Activated T-cell treated with anti-CD3 and anti-CD28 coated beads, Interleukin-2, amount 50 U/mL, for 24 hours (primary cell): ENCODE results near the gene AK3.
"Not testable (repeated sequence)": the region's sequence is repeated elsewhere in the genome, so short reads cannot be mapped to it uniquely, and the experiment has no call there.

Source experiments
- DNase-seq: peaks from one replicate; pipeline ENCODE4 v3.0.0-alpha.2; 2020
- H3K27ac Mint-ChIP-seq: 2 replicates; pipeline ENCODE4 v1.8.0; 2020; ENCODE audit warnings: mild to moderate bottlenecking, mixed read lengths
- H3K27me3 Mint-ChIP-seq: 2 replicates; pipeline ENCODE4 v1.8.0; 2020; ENCODE audit warnings: mixed read lengths
- H3K36me3 Mint-ChIP-seq: 2 replicates; pipeline ENCODE4 v1.8.0; 2020; ENCODE audit warnings: low read depth, mixed read lengths
- H3K4me1 Mint-ChIP-seq: 2 replicates; pipeline ENCODE4 v1.8.0; 2020; ENCODE audit warnings: low read depth, mixed read lengths
- H3K4me3 Mint-ChIP-seq: 2 replicates; pipeline ENCODE4 v1.8.0; 2020; ENCODE audit warnings: mild to moderate bottlenecking, moderate library complexity, mixed read lengths
- H3K9me3 Mint-ChIP-seq: 2 replicates; pipeline ENCODE4 v1.8.0; 2020; ENCODE audit warnings: mixed read lengths

Gene AK3

DNA sequence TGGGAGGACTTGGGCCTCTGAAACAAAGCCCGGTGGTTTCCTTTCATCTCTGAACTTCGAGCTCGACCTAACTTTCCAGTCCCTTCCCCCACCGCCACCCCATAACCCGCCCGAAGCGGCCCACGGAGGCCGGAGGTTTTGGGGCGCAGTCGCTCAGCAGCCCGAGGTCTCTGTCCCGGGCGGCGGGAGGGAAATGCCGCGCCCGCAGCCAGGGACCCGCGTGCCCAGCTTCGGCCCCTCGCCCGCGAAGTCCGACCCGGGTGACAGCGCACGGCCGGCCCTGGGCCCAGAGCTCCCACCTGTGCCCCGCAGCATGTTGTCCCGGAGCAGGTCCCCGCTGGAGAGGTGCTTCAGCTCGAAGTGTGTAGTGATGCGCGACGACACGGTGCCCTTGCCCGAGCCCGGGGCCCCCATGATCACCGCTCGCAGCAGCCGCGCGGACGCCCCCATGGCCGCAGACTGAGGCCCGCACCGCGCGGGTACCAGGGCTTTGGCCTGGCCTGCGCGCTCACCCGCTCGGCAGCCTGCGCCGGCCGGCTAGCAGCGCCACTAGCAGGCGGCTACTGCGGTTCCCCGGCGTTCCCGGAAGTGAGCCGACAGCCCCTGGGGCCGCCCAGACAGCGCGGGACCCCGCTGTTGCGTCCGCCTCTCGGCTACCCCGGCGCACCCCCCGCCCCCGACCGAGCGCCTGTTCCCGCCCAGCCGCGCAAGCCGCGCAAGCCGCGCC lies at the start of gene AK3:
Gene AK3, minus strand, starts transcription at position 565 of the 727 bp plus-strand sequence. Its CDS starts 115 bp downstream, at position 450.
- DNase-seq: peak; percentile 88
- H3K4me1 Mint-ChIP-seq: peaks cover 56% of the 10 kb centered on the region
- H3K27ac Mint-ChIP-seq: peak within 1 kb of the TSS; percentile 87
- H3K9me3 Mint-ChIP-seq: no peaks in the 10 kb centered on the region
- H3K27me3 Mint-ChIP-seq: no peaks in the 10 kb centered on the region
- H3K36me3 Mint-ChIP-seq: peaks cover 25% of the 10 kb centered on the region
- peak within 1 kb of the TSS; percentile 84 for H3K4me3 Mint-ChIP-seq

DNA sequence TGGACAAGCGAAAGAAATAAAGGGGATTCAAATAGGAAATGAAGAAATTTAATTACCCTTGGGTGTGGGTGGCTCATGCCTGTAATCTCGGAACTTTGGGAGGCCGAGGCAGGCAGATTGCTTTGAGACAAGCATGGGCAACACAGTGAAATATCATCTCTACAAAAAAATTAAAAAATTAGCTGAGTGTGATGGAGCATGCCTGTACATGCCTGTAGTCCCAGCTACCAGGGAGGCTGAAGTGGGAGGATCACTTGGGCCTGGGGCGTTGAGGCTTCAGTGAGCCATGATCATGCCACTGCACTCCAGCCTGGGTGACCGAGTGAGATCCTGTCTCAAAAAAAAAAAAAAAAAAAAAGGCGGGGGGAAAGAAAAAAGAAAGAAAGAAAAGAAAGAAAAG lies 47.7 kb upstream of the AK3 start:
- no peaks in the 10 kb centered on the region for H3K27me3 Mint-ChIP-seq
- no peak overlapping the region for H3K27ac Mint-ChIP-seq
- H3K4me1 Mint-ChIP-seq: peaks cover 31% of the 10 kb centered on the region
- no peak for DNase-seq
- H3K4me3 Mint-ChIP-seq: no peak overlapping the region
- H3K9me3 Mint-ChIP-seq: no peaks in the 10 kb centered on the region
- peaks cover 10% of the 10 kb centered on the region for H3K36me3 Mint-ChIP-seq

DNA sequence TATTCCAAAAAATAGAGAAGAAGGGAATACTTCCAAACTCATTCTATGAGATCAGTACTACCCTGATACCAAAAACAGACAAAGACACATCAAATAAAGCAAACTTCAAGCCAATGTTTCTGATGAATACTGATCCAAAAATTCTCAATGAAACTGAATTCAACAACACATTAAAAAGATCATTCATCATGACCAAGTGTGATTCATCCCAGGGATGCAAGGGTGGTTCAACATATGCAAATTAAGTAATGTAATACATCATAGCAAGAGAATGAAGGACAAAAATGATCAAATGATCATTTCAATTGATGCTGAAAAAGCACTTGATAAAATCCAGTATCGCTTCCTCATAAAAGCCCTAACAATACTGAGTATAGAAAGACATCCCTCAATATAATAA lies 46.9 kb upstream of the AK3 start:
- peaks cover 31% of the 10 kb centered on the region for H3K4me1 Mint-ChIP-seq
- H3K27me3 Mint-ChIP-seq: peaks cover 4% of the 10 kb centered on the region
- no peak overlapping the region for H3K4me3 Mint-ChIP-seq
- no peak for DNase-seq
- H3K9me3 Mint-ChIP-seq: no peaks in the 10 kb centered on the region
- H3K36me3 Mint-ChIP-seq: peaks cover 3% of the 10 kb centered on the region
- no peak overlapping the region for H3K27ac Mint-ChIP-seq

DNA sequence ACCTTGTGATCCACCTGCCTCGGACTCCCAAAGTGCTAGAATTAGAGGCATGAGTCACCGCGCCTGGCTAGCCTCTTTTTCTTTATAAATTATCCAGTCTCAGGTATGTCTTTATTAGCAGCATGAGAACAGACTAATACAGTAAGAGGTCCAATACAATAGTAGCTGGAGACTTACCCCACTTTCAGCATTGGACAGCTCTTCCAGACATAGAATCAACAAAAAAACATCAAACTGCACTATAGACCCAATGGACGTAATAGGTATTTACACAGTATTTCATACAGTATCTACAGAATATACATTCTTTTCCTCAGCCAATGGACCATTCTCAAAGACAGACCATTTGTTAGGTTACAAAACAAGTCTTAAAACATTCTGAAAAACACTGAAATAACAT lies 45.6 kb upstream of the AK3 start:
- H3K36me3 Mint-ChIP-seq: no peaks in the 10 kb centered on the region
- H3K9me3 Mint-ChIP-seq: no peaks in the 10 kb centered on the region
- H3K4me1 Mint-ChIP-seq: peaks cover 25% of the 10 kb centered on the region
- no peak overlapping the region for H3K27ac Mint-ChIP-seq
- peaks cover 11% of the 10 kb centered on the region for H3K27me3 Mint-ChIP-seq
- DNase-seq: no peak
- H3K4me3 Mint-ChIP-seq: no peak overlapping the region

DNA sequence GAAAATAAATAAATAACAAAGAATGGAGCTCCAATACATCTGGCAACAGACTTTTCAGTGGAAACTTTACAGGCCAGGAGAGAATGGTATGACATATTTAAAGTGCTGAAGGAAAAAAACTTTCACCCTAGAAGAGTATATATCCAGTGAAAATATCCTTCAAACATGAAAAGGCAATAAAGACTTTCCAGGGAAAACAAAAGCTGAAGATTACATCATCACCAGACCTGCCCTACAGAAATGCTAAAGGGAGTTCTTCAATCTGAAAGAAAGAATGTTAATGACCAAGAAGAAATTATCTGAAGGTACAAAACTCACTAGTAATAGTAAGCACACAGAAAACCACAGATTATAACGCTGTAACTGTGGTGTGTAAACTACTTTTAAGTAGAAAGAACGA lies 43.4 kb upstream of the AK3 start:
- peaks cover 14% of the 10 kb centered on the region for H3K4me1 Mint-ChIP-seq
- no peak for DNase-seq
- H3K36me3 Mint-ChIP-seq: no peaks in the 10 kb centered on the region
- peaks cover 16% of the 10 kb centered on the region for H3K27me3 Mint-ChIP-seq
- no peak overlapping the region for H3K27ac Mint-ChIP-seq
- no peaks in the 10 kb centered on the region for H3K9me3 Mint-ChIP-seq
- no peak overlapping the region for H3K4me3 Mint-ChIP-seq

DNA sequence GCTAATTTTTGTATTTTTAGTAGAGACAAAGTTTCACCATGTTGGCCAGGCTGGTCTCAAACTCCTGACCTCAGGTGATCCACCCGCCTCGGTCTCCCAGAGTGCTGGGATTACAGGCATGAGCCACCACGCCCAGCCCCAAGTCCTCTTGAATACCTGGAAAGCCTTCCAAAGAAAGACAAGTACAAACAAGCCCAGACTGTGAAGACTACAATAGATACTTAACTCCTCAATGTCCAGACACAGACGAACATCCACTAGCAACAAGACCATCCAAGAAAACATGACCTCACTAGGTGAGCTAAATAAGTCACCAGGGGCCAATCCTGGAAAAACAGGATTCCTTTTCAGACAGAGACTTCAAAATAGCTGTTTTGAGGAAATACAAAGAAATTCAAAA lies 42.2 kb upstream of the AK3 start:
- not testable (repeated sequence) for DNase-seq, H3K4me3 Mint-ChIP-seq, H3K9me3 Mint-ChIP-seq, H3K36me3 Mint-ChIP-seq, H3K27ac Mint-ChIP-seq
- Mint-ChIP-seq H3K4me1 (peaks cover 11% of the 10 kb centered on the region), H3K27me3 (peaks cover 16% of the 10 kb centered on the region)

DNA sequence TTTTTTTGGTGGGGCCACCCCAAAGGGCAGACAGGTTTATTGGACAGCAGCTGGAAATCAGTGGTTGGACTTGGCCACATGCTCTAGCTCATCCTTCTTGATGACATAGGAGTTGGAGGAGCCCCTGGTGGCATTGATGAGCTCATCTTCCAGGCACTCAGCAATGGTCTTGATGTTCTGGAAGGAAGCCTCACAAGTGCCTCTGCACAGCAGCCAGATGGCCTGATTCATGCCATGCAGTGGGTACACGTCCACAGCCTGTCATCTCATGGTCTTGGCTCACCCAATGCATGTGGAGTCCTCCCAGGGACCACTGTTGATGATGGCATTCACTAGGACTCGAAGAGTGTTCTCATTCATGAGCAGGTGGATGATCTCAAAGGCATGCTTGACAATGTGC lies 40.4 kb upstream of the AK3 start:
- Mint-ChIP-seq H3K9me3 (no peaks in the 10 kb centered on the region), H3K4me3 (no peak overlapping the region), H3K36me3 (no peaks in the 10 kb centered on the region), H3K27ac (no peak overlapping the region), H3K4me1 (no peaks in the 10 kb centered on the region), H3K27me3 (peaks cover 20% of the 10 kb centered on the region)
- no peak for DNase-seq

DNA sequence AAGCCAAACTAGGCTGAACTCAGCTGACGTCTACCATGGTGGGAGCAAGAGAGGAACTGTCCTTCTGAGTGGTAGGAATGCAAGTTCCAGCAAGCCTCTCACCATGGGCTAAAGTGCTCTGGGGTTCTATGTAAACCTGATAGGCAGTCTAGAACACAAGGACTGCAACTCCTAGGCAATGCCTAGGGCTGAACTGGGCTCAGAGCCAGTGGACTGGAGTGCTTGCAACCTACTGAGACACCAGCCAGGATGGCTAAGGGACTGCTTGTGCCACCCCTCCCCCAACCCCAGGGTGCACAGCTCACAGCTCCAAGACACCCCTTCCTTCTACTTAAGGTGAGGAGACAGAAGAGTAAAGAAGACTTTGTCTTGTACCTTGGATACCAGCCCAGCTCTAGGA lies 39.6 kb upstream of the AK3 start:
- Mint-ChIP-seq H3K4me3 (no peak overlapping the region), H3K4me1 (no peaks in the 10 kb centered on the region), H3K36me3 (no peaks in the 10 kb centered on the region), H3K9me3 (no peaks in the 10 kb centered on the region), H3K27ac (no peak overlapping the region), H3K27me3 (peaks cover 20% of the 10 kb centered on the region)
- DNase-seq: no peak

DNA sequence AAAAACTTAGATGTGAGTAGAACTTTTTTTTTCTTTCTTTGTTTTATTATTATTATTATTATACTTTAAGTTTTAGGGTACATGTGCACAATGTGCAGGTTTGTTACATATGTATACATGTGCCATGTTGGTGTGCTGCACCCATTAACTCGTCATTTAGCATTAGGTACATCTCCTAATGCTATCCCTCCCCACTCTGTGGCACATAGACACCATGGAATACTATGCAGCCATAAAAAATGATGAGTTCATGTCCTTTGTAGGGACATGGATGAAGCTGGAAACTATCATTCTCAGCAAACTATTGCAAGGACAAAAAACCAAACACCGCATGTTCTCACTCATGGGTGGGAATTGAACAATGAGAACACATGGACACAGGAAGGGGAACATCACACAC lies 34.0 kb upstream of the AK3 start:
- H3K36me3 Mint-ChIP-seq, H3K9me3 Mint-ChIP-seq, H3K4me3 Mint-ChIP-seq, H3K27me3 Mint-ChIP-seq, H3K4me1 Mint-ChIP-seq, H3K27ac Mint-ChIP-seq, DNase-seq: not testable (repeated sequence)

DNA sequence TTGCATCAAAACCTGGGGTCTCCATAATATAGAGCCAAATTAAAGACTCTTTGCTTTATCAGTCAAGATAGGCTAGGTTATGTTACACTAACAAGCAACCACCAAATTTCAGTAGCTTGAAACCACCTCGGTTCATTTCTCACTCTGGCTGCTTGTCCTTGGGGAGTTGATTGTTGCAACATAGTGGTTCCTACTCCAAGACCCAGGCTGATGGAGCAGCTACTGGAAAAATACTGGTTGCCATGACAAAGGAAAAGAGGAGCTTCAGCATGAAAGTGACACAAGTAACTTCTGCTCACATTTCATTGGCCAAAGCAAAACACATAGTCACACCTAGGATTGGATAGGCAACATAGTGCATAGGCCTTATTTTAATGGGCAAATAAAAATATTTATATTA lies 33.2 kb upstream of the AK3 start:
- peaks cover 4% of the 10 kb centered on the region for H3K4me1 Mint-ChIP-seq
- no peak overlapping the region for H3K4me3 Mint-ChIP-seq
- DNase-seq: no peak
- peaks cover 4% of the 10 kb centered on the region for H3K27me3 Mint-ChIP-seq
- H3K36me3 Mint-ChIP-seq: no peaks in the 10 kb centered on the region
- H3K27ac Mint-ChIP-seq: no peak overlapping the region
- peaks cover 3% of the 10 kb centered on the region for H3K9me3 Mint-ChIP-seq

DNA sequence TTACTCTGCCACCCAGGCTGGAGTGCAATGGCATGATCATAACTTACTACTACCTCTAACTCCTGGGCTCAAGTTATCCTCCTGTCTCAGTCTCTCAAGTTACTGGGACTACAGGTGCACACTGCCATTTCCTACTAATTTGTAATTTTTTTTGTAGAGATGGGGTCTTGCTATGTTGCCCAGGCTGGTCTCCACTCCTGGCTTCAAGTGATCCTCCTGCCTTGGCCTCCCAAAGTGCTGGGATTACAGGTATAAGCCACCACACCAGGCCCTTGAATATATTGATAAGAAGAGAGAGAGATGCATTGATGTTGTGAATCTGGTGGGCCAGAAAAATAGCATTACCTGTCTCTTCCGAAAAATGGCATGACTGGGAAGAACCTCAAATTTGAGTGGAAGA lies 30.8 kb upstream of the AK3 start:
- no peak for DNase-seq
- Mint-ChIP-seq H3K36me3 (no peaks in the 10 kb centered on the region), H3K27ac (no peak overlapping the region), H3K9me3 (peaks cover 3% of the 10 kb centered on the region), H3K27me3 (peaks cover 3% of the 10 kb centered on the region), H3K4me3 (no peak overlapping the region), H3K4me1 (peaks cover 7% of the 10 kb centered on the region)

DNA sequence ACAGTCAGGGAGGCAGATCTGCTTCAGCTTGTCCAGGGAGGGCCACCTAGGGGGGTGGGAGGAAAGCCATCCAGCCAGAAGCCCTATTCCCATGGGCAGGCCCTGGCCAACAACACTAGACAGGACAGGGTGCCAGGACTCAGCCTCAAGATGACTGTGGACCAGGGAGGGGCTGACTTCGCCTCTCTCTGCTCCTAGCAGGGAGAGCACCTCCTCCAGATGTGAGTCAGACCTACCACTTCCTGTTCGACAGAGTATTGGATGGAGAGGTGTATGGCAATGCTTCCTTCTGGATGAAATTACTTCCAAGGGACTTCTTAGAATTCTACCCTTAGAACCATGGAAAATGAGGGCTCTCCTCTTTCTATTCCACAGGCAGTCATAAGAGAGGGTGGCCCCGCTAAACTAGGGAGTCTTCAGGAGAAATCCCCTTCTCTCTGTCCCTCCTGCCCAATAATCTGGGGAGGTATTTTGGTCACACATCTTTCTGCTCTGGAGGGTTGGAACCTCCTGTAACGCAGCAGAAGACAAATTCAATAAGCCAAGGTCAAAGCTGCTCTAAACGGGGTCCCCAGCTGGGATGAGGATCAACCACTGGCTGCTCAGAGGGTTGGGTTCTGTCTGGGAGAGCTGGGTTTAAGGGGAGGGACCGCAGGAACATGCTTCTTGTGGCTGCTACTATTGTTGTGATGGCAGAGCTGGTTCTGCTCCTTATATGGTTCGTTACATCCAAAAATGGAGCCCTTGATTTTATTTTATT lies 28.5 kb upstream of the AK3 start:
- no peaks in the 10 kb centered on the region for H3K36me3 Mint-ChIP-seq
- no peak for DNase-seq
- no peak overlapping the region for H3K4me3 Mint-ChIP-seq
- H3K27ac Mint-ChIP-seq: no peak overlapping the region
- H3K9me3 Mint-ChIP-seq: peaks cover 3% of the 10 kb centered on the region
- H3K27me3 Mint-ChIP-seq: no peaks in the 10 kb centered on the region
- peaks cover 7% of the 10 kb centered on the region for H3K4me1 Mint-ChIP-seq

DNA sequence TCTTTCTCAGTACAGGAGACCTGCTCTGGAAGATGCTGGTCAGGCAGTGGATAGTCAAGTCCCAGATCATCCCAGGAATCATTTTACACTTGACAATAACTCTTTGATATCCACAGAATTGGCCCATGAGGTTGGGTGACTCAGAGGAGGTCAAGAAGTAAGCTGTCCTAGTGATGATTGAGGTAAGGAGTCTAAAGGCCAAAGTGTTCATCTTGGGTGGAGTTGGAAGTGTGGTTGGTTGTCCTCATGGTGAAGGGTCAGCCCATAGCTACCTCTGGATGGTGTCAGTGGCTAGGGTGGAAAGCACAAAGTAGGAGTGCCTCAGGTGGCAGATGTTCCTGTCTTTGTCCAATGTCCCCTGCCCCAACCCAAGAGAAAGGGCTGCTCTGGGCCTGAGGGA lies 27.7 kb upstream of the AK3 start:
- H3K27me3 Mint-ChIP-seq: no peaks in the 10 kb centered on the region
- no peak overlapping the region for H3K27ac Mint-ChIP-seq
- peaks cover 3% of the 10 kb centered on the region for H3K9me3 Mint-ChIP-seq
- no peak for DNase-seq
- H3K4me3 Mint-ChIP-seq: no peak overlapping the region
- peaks cover 7% of the 10 kb centered on the region for H3K4me1 Mint-ChIP-seq
- H3K36me3 Mint-ChIP-seq: no peaks in the 10 kb centered on the region

DNA sequence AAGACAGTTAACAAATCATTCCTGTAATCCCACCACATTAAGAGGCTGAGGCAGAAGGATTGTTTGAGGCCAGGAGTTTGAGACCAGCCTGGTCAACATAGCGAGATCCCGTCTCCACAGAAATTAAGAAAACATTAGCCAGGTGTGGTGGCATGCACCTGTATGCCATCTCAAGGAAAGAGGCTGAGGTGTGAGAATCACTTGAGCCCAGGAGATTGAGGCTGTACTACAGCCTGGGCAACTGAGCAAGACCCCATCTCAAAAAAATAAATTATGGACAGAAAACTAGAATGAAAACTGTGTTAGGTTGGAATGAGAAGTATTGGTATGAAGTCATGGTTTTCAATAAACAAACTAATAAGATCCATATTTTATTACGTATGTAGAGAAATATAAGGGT lies 23.0 kb upstream of the AK3 start:
- H3K27ac Mint-ChIP-seq: no peak overlapping the region
- H3K4me3 Mint-ChIP-seq: no peak overlapping the region
- H3K4me1 Mint-ChIP-seq: peaks cover 19% of the 10 kb centered on the region
- no peaks in the 10 kb centered on the region for H3K9me3 Mint-ChIP-seq
- peaks cover 4% of the 10 kb centered on the region for H3K27me3 Mint-ChIP-seq
- DNase-seq: no peak
- no peaks in the 10 kb centered on the region for H3K36me3 Mint-ChIP-seq

DNA sequence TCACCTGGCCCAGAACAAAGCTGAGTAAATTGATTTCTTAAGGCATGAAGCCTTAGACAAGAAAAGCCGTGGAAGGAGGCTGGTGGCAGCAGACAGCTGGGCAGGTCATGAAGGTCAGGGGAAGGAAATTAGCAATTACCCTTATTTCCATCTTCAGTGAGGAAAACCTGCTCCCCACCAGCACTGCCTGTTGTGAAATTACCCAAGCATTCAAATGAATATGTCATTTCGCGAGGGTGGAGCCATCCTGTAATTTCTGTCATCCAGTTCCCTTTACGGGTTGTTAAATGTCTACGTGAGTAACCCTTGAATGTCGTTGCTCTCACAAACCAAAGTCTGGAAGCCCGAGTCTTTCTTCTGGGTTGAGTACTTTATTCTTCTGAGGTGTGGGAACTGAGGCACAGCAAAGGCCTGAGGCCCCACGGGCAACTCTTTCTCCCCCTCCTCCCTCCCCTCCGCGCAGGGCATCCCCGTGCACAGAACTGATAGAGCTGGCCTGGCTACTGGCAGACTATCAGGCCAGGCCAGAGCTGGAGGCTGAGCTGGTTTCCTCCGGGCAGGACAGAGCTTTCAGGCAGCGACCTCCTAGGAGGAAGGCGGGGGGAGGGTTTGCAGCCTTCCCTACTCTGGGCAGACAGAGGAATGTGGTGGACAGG lies 22.0 kb upstream of the AK3 start:
- DNase-seq: no peak
- H3K27me3 Mint-ChIP-seq: peaks cover 4% of the 10 kb centered on the region
- H3K4me3 Mint-ChIP-seq: peak overlapping the region; percentile 10
- no peaks in the 10 kb centered on the region for H3K9me3 Mint-ChIP-seq
- H3K4me1 Mint-ChIP-seq: peaks cover 18% of the 10 kb centered on the region
- peak overlapping the region; percentile 12 for H3K27ac Mint-ChIP-seq
- no peaks in the 10 kb centered on the region for H3K36me3 Mint-ChIP-seq
